GM10248 (cell line): ENCODE measurements around the gene SYT17.

Source experiments
- CTCF ChIA-PET: fragments of 300-600 bp; sonication (Branson Sonifier 250); formaldehyde crosslinking; extraction: SDS; loops from one replicate; lab custom pipeline; 2021; ENCODE audit warnings: antibody characterized with exemption; lab: Yijun Ruan, JAX
- POLR2A ChIA-PET: fragments of 350-650 bp; sonication (Branson Sonifier 250); formaldehyde crosslinking; extraction: SDS; loops from one replicate; lab custom pipeline; 2020; ENCODE audit warnings: antibody characterized with exemption; lab: Yijun Ruan, JAX
- DNase-seq: peaks from one replicate; pipeline ENCODE4 v3.0.0; 2012; ENCODE audit errors: extremely low spot score
- TF ChIP-seq, protein P1 (sequence below): IDR thresholded peaks from 2 replicates; pipeline ENCODE4 v1.5.1; 2012; ENCODE audit warnings: mild to moderate bottlenecking, low read depth; ENCODE audit errors: extremely low read depth, missing control alignments, control extremely low read depth

Gene SYT17

DNA sequence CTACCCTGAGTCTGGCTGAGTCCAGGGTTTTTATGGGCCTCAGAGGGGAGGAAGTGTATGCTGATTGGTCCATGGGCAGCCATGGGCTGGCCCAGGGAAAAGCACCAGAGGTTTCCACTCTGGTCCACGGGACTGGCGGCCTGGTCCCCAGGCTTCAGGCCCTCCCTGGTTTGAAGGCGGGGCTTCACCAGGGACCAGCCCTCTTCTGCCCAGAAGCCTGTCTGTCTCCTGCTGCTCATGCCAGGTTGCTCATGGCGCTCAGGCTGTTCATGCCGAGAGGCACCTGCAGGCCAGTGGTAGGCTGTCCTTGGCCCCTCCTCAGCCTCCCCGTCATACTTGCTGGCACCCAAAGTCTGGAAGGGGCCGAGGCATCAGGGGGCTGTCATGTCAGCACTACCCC lies 72.5 kb downstream of the SYT17 start:
- ChIA-PET CTCF (interaction anchor here (1.4 to 1.6 kb wide), 2 partner anchors 46 to 53 kb away, joined by 3 read pairs; no protein-coding TSS in a partner anchor), POLR2A (no interaction called here)
- TF ChIP-seq, protein P1, sequence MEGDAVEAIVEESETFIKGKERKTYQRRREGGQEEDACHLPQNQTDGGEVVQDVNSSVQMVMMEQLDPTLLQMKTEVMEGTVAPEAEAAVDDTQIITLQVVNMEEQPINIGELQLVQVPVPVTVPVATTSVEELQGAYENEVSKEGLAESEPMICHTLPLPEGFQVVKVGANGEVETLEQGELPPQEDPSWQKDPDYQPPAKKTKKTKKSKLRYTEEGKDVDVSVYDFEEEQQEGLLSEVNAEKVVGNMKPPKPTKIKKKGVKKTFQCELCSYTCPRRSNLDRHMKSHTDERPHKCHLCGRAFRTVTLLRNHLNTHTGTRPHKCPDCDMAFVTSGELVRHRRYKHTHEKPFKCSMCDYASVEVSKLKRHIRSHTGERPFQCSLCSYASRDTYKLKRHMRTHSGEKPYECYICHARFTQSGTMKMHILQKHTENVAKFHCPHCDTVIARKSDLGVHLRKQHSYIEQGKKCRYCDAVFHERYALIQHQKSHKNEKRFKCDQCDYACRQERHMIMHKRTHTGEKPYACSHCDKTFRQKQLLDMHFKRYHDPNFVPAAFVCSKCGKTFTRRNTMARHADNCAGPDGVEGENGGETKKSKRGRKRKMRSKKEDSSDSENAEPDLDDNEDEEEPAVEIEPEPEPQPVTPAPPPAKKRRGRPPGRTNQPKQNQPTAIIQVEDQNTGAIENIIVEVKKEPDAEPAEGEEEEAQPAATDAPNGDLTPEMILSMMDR: no peak
- no peak for DNase-seq

DNA sequence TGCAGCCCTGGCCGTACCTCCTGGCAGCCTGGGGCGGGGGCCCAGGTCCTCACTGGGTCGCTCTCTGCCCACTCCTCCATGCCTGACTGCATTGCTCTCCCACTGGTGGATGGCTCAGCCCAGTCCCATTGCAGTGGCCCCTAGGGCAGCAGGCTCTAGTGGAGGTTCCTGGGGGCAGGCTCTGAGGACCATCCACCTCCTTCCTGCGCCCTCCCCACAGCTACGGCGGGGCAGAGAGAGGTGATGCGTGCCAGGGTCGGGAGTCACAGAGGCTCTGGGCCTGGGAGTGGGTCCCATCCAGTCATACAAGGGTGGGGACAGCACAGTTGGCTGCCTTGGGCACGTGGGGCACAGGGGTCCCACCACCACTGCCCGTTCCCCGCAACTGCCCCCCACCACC lies 73.5 kb downstream of the SYT17 start:
- no peak for DNase-seq
- ChIA-PET POLR2A (no interaction called here), CTCF (no interaction called here)
- TF ChIP-seq, protein P1: no peak

DNA sequence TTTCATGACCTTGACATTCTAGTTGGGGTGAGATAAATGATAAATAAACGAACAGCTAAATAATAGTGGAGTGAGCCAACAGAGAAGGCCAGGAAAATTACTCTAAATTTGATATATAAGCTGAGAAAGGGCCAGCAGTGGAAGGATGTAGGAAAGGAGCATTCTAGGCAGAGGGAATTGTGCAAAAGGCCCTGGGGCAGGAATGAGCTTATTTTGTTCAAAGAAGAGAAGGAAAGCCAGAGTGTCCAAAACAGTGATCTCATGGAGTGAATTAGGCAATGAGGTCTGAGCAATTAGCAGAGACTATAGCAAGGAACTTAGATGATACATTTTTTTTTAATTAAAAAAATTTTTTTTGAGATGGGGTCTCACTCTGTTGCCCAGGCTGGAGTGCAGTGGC lies 74.1 kb downstream of the SYT17 start:
- TF ChIP-seq, protein P1: no peak
- ChIA-PET POLR2A (no interaction called here), CTCF (interaction anchor here (0.5 kb wide), 1 partner anchor 47 kb away, joined by 3 read pairs; no protein-coding TSS in a partner anchor)
- no peak for DNase-seq

DNA sequence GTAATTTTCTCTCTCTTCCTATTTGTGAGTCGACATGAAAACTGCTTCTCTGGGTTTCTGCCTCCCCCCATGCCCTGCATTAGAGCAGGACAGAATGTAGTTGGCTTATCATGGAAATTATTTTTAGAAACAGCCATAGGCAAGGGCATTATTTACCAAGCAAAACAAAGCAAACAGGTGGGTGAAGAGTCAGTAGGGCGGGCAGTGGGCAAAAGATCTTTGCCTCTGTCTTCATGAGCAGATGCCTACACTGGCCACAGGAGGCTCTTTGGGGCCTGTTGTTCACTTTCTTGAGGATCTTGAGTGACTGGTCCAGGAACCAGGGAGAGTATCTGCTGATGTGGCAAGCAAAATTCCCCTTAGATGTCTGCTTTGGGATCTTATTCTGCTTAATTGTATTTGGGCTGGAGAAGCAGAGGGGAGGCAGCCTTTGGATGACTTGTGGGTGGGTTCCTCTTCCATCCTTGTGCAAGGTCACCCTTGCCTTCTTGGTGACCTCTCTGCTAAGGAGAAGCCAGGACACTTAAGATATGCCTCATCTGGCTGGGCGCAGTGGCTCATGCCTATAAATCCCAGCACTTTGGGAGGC lies 75.0 kb downstream of the SYT17 start:
- TF ChIP-seq, protein P1: no peak
- DNase-seq: no peak
- CTCF ChIA-PET: interaction anchor here (1.0 to 1.4 kb wide), 2 partner anchors 14 to 36 kb away, joined by 3 to 6 read pairs; no protein-coding TSS in a partner anchor
- POLR2A ChIA-PET: no interaction called here

DNA sequence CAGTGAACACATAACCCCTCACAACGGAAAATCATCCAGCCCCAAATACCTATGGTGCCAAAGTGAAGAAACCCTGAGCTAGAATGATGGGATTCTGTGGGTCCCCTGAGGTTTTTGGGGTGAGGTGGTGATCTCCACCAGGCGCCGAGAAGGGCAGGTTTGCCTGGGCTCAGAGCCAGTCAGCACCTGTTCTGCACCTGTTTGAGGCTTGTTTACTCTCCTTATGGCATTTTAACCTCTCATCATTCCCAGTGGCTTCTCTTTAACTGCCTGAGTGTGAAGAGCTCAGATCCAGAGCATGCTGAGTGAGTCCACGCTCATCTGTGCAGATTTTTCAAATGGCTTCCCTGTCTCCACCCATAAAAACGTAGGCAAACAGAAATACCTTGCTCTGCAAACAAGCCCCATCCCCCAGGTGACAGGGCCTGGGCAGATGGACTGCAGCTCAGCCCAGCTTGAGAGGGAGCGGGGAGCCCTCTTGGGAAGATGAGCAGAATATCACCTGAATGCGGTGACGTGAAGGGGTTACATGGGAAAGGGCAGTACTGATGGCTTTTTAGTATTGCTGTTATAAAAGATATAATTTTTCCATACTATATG lies 77.4 kb downstream of the SYT17 start:
- no peak for DNase-seq
- CTCF ChIA-PET: interaction anchor here (1.0 to 2.4 kb wide), 3 partner anchors 12 to 144 kb away, joined by 3 to 10 read pairs (median 3); no protein-coding TSS in a partner anchor
- POLR2A ChIA-PET: no interaction called here
- TF ChIP-seq, protein P1: no peak

DNA sequence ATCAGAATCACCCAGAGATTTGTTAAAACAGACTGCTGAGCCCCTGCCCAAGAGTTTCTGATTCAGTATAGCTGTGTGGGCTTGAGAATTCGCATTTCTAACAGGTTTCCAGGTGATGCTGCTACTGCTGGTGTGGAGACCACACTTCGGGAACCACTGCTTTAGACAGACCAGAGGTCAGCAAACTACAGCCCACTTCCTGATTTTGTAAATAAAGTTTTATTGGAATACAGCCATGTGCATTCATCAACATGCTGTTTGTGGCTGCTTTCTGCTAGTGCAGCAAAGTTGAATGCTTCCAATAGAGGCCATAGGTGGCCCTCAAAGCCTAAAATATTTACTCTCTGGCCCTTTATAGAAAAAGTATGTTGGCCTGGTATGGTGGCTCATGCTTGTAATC lies 84.9 kb downstream of the SYT17 start:
- ChIA-PET POLR2A (no interaction called here), CTCF (interaction anchor here (1.2 to 1.7 kb wide), 2 partner anchors 25 to 136 kb away, joined by 3 to 5 read pairs; no protein-coding TSS in a partner anchor)
- no peak for DNase-seq
- TF ChIP-seq, protein P1: no peak
